Stimulated activated CD4-positive, alpha-beta T cell treated with anti-CD3 and anti-CD28 coated beads, Interleukin-2, amount 100 ng/mL, for 24 hours (primary cell): ENCODE results near the gene PPP2R2C.
A peak's percentile ranks its signal among the peaks of the same experiment; 100 is the strongest.

Source experiments
- DNase-seq, 2 donors: peaks; one replicate each; pipeline ENCODE4 v3.0.0-alpha.2; 2020

Gene PPP2R2C

GRCh38 chr4:6472387-6473263, at the start of gene PPP2R2C:
TSS of gene PPP2R2C (minus strand) at chr4:6472614. CDS start at chr4:6472229, 385 bp downstream.
- peak; percentile 11 to 37 for DNase-seq

GRCh38 chr4:6520978-6521377, 48.6 kb upstream of the PPP2R2C start:
- no peak for DNase-seq

- DNase-seq: no peak
Observed at GRCh38 chr4:6520051-6520636, 47.7 kb upstream of the PPP2R2C start.

DNA sequence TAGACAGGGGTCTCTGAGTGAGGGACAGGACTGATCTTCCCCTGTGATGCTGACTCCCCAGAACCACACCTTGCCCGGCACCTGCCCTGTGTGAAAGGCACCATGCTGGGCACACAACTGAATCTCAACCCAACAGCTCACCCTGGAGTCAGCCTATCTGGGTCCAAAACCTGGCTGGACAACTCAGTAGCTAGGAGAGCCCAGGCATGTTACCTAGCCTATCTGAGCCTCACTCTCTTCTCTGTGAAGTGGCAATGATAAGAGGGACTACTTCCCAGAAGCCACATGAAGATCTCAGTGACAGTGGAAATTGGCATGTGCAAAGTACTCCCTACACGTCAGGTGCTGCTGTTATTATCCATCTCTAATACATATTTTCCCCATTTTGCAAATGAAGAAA, 44.8 kb upstream of the PPP2R2C start:
- no peak for DNase-seq

- DNase-seq: no peak
Observed at GRCh38 chr4:6516762-6517161, 44.3 kb upstream of the PPP2R2C start.

DNA sequence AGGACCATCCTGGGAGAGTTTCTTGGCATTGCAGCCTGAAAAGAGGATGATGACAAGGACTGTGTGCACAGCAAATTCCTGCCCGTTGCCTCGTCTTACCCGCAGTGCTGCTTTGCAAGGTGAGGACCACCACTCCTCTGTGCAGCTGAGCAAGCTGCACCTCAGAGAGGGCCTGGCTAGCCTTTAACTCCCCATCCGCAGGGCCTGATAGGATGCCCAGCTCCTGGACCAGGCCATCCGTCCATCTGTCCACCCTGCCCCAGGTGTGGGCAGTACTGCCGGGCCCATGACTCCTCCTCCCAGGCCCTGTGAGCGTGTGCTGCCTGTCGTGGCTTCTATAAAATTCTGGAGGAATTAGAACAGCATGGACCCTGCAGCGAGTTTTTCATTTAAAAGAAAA, 43.9 kb upstream of the PPP2R2C start:
- DNase-seq: no peak

GRCh38 chr4:6513678-6514077, 41.3 kb upstream of the PPP2R2C start:
- no peak for DNase-seq

DNA sequence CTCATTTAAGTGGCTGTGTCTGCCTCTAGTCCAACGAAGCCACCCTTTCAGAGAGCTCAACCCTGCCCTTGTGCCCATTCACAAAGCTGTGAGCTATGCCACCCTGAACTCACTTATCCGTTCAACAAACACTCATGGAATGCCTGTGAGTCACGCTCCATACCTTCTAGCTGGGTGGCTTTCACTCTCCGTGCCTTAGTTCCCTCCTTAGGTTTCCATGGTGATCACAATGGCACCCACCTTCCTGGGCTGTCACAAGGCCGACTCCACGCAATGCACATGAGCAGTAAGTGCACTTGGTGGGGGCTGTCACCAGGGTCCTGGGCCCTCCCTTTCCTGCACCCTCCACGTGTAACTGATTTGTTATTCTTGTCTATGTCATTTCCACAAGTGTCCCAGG, 37.2 kb upstream of the PPP2R2C start:
- DNase-seq: no peak

DNA sequence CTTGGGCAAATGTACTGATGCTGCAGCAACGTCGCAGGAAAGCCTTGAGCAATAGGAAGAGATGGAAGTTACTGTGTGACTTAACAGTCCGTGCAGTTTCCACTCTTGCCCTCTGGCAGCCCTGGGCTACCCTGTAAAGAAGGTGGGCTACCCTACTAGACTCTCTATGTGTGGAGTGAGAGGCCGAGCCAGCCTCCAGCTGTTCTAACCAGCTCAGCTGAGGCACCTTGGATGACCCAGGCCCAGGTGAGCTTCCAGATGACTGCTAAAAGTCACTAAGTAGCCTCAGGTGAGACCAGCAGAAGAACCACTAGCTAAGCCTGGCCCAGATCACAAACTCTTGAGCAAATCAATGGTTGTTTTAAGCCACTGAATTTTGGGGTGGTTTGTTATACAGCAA, 34.9 kb upstream of the PPP2R2C start:
- peak in 1 of 2 donors; percentile 2 for DNase-seq

DNA sequence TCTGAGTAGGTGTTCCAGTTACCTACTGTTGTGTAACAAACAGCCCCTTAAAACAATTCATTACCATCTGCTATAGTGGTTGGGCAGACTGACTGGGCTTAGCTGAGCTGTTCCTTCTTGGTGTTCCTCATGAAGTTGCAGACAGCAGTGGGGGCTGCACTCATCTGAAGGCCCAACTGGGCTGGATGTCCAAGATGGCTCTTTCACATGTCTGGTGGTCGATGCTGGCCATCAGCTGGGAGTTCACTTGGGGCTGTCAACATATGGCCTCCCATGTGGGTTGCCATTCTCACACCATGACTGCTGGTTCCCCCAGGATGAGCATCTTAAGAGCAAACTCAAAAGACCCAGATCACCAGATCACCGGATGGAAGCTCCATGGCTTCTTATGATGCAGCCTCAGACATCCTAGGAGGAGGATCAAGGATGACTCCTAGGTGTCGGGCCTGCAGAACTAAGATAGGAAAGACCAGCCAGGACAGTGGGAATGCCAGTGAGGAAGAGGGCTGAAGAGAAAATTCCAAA, 34.3 kb upstream of the PPP2R2C start:
- DNase-seq: peak in 1 of 2 donors; percentile 3

GRCh38 chr4:6504900-6505496, 32.6 kb upstream of the PPP2R2C start:
- no peak for DNase-seq

DNA sequence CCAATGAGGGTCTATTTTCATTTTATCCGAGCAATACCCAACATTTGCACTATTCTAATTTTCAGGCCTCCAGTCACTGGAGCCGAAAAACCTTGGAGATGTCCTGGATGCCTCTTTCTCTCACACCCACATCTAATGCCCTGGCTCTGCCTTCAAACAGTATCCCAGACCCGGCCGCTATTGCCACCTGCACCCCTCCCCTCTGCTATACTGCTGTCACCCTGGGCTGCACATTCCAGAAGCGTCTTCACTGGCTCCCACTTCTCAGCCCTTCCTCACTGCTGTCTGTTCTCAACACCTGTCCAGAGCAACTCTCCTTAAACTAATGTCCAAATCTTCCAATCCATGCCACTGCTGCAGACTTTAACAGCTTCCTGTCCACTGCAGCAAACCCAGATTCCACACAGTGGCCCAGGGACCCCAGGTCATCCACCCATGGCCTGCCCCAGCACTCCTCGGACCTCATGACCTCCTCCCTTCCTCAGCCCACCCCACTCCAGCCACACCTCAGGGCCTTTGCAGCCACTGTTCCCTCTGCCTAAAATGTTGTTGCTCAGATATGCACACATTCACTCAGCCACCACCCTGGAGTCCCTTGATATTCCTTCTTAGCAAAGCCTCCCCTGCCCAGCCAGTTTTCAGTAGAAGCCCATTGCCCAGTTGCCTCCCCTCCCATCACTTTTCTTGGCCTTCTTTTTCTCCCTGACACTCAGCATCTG, 30.5 kb upstream of the PPP2R2C start:
- peak in 1 of 2 donors; percentile 4 for DNase-seq

DNA sequence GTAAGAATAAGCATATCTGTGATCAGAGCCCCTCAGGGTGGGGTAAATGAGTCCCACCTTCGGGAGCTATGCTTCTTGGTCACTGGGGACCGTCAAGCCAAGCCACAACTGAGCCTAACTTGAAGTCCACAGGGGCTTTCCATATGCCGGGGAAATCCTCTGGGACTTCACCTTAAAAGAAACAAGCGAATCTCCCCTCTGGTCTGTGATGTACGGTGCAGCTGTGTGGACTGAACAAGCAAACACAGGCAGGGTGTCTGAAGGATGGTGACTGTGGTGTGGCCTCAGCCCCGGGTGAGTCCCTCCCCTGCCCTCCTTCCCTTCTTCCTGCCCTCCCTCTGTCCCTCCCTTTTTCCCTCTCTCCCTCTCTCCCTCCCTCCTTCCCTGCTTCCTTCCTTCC, 29.7 kb upstream of the PPP2R2C start:
- peak in 1 of 2 donors; percentile 1 for DNase-seq

DNA sequence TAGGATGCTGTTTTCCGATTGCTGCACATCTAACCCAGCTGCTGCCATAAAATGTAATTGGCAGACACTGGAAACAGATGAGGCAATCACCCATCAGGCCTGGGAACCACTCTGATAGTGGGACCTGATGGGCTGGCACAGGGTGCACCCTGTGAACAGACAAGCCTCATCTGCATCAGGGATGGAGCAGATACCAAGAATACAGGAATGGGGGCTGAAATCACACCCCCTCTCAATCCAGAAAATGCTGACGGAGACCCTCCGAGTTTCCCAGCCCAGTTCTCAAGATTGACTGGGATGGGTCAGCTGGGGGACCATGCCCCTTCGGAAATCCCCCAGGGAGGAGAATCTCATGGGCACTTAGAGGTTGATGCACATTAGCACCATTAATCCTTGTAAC, 28.8 kb upstream of the PPP2R2C start:
- peak in 1 of 2 donors; percentile 9 for DNase-seq

- peak in 1 of 2 donors; percentile 6 for DNase-seq
Observed at GRCh38 chr4:6500481-6501140, 28.2 kb upstream of the PPP2R2C start.

GRCh38 chr4:6499238-6499600, 26.8 kb upstream of the PPP2R2C start:
- peak in 1 of 2 donors; percentile 8 for DNase-seq

GRCh38 chr4:6498511-6499237, 26.3 kb upstream of the PPP2R2C start:
- DNase-seq: no peak

- DNase-seq: peak in 1 of 2 donors; percentile 3
Observed at GRCh38 chr4:6497796-6498195, 25.4 kb upstream of the PPP2R2C start.

DNA sequence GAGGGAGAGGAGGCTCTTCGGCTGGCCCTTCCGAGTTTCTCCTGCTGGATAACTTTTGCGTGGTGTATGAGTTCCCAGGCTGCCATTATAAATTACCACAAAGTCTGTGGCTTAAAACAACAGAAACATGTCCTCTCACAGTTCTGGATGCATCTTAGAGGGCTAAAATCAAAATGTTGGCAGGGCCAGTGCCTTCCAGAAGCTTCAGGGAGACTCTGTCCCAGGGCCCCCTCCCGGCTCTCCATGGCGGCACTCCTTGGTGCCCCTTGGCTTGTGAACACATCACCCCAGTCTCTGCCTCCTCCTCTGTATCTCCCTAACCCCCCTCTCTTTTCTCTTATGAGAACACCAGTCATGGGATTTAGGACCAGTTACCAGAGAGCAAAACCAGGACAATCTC, 23.3 kb upstream of the PPP2R2C start:
- DNase-seq: peak in 1 of 2 donors; percentile 4

- DNase-seq: peak in 1 of 2 donors; percentile 8
Observed at GRCh38 chr4:6495296-6495590, 22.8 kb upstream of the PPP2R2C start.

DNA sequence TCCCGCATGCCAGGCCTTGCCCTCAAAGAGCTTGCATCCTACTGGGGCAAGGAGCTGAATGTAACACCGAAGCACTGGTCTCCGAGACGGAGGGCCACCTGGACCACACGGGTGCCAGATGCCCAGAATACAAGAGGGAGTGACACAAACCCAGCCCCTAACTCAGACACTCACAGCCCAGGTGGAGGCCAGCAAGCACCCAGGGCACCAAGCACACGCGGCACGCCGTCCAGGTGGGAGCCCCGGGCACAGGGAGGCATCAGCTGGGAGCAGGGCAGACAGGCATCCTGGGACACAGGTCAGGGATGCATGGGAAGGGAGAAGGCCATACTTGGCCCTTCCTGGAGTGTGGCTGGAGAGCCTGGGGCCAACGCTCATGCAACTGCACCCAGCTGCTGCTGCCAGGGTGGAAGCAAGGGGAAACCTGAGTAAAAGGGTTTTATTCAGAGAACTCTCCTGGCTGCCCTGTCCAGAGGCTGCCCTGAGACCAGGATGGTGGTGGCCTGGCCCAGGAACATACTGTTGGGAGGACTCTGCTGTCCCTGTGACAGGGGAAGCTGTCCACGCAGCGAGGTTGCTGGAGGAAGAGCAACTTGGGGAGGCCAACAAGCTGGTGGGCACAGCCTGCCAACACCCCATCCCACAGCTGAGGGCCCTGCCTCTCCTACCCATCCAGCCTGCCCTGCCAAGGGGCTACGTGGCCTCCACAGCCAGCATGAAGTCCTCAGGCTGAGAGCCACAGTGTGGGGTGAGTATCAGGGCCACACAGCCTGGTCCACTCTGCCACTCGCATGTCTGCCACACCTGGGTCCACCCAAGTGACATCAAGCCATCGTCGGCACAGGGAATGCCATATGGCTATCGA, 22.2 kb upstream of the PPP2R2C start:
- DNase-seq: no peak
